NOMO-1 treated with dmso at 0.1 percent for 144 hours (cell line): ENCODE data around the gene TSPAN16.

Experiments
- DNase-seq: peaks from one replicate; lab custom pipeline; 2025; ENCODE audit not compliant: unreplicated experiment; lab: John Stamatoyannopoulos, UW

TSPAN16 gene

GRCh38 chr19:11295665-11296245 lies at the start of gene TSPAN16:
TSS of gene TSPAN16 (plus strand) at chr19:11296160. CDS start at chr19:11296298, 138 bp downstream.
- DNase-seq = no peak

DNA sequence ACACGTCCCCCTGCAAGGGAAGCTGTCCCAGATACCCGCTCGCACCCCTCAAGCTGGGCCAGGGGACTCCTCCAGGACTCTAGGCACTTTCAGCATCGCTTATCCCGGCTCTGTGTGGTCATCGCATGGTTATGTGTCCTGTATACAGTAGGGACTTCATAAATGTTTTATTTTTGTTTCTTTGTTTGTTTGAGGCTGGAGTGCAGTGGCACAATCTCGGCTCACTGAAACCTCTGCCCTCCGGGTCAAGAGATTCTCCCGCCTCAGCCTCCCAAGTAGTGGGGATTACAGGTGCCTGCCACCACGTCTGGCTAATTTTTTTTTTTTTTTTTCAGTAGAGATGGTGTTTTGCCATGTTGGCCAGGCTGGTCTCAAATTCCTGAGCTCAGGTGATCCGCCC lies 49.0 kb upstream of the TSPAN16 start:
- no peak for DNase-seq

- no peak for DNase-seq
Measured at GRCh38 chr19:11247391-11247790, 48.6 kb upstream of the TSPAN16 start.

GRCh38 chr19:11247934-11248333 lies 48.0 kb upstream of the TSPAN16 start:
- no peak for DNase-seq

DNA sequence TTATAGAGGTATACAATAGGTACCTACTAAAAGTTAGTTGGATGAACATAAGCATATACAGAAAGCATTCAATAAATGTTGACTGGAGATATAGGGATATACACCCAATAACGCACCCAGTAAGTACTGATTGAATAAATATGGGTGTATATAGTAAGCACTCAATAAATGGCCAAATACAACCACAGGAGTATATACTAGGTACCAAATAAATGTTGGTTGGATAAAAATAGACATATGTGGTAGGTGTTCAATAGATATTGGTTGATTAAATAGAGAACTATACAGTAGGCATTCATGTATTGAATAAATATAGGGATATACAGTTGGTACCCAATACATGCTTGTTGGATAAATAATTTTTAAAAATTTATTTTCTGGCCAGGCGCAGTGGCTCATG lies 47.1 kb upstream of the TSPAN16 start:
- no peak for DNase-seq

GRCh38 chr19:11251217-11251616 lies 44.7 kb upstream of the TSPAN16 start:
- no peak for DNase-seq

DNA sequence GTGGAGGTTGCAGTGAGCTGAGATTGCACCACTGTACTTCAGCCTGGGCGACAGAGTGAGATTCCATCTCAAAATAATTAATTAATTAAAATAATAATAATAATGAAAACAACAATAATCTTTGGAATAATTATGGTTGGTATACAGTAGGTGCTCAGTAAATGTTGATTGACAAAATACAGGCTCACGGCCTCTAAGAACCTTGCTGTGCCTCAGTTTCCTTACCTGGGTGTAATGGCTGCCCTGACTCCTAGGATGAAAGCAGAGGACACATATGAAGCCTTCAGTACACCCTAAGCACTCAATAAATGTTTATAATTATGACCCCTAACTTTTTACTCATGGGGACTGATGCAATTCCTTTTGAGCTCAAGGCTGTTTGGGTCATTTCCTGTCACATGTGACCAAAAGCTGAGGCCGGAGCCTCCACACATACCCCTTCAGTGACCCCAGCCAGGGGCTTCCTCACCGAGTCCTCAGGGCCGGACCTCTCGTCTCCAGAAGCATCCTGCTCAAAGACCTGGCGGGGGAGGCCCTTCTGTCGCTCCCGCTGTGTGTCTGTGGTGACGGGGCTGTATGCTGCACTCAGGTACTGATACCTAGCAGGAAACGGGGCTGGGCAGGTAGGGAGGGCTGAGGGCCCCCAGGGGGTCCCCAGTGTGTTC lies 44.2 kb upstream of the TSPAN16 start:
- DNase-seq = no peak

DNA sequence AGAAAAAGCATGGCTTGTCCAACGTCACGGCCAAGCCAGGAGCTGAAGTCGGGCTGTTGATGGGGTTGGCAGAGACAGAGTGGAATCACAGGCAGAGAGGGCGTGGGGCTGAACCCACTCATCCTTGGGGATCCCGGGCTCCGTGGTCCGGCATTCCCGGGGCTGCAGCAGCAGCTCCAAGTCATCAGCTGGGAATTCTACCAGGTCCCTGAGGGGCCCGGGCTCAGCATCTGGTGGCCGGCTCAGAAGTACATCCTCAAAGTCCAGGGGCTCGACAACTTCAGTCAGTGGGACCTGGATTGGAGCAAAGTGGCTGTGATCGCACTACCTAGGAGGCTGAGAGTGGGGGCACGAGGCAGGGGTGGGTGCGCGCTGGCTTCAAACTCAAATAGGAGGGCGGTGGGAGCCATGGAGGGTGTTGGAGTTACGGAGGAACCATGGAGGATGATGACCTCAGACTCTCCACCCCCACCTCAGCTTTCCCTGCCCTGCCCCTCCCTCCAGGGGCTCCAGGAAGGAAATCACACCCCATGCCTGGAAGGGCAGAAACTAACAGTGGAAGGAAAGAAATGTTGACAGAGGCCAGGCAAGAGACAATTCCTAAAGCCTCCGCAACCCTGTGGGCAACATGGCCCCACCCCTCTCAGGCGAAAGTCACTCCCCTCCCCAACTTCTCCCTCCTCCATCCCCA lies 43.1 kb upstream of the TSPAN16 start:
- DNase-seq = no peak

- no peak for DNase-seq
Measured at GRCh38 chr19:11254666-11255065, 41.3 kb upstream of the TSPAN16 start.

GRCh38 chr19:11256189-11256588 lies 39.8 kb upstream of the TSPAN16 start:
- DNase-seq = no peak

DNA sequence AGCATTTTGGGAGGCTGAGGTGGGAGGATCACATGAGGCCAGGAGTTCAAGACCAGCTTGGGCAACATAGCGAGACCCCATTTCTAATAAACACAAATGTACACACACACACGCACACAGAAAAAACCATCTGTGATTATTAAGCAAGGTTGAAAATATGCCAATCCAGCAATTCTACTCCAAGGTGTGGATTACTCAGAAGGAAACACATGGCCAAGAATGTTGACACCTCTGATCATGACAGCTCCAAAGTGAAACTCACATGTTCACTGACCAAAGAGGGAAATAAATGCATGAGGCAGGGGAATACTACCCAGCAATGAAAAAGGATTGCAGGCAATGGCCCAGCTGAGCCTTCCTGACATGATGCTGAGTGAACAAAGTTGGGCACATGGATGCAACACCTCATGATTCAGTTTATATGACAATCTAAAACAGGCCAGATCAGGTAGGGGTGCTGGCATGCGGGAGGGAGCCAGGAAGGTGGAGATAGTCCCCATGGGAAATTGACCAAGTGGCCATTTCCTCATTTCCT lies 38.0 kb upstream of the TSPAN16 start:
- DNase-seq = no peak

- DNase-seq = no peak
Measured at GRCh38 chr19:11260996-11261395, 35.0 kb upstream of the TSPAN16 start.

DNA sequence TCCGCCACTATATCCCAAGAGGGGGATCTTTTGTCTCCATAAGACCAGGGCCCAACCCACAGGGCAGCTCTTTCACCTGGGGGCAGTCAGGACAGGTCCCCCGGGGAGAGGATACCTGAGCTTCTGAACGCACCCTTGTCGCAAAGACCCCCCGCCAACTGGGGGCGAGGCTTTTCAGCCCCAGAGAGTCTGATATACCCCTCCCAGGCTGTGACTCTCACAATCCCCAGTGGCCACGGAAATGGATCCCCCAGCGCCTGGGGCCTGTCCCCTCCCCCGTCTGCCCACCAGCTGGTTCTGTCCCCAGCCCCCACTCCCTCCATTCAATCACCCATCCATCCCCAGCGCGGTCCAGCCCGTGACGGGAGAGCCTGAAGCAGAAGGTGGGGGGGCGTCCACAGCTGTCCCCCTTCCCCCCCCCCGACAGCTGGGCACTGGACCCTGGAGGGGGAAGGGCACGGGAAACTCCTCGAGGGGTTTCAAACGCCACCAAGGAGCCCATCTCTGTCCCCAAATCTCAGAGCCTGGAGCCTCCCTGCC lies 34.5 kb upstream of the TSPAN16 start:
- DNase-seq = no peak

GRCh38 chr19:11261971-11262839 lies 33.8 kb upstream of the TSPAN16 start, which contains the start of gene DOCK6:
TSS of gene DOCK6 (minus strand) at chr19:11262524. CDS start at chr19:11262440, 84 bp downstream.
- no peak for DNase-seq

GRCh38 chr19:11263726-11264125 lies 32.2 kb upstream of the TSPAN16 start:
- DNase-seq = no peak

DNA sequence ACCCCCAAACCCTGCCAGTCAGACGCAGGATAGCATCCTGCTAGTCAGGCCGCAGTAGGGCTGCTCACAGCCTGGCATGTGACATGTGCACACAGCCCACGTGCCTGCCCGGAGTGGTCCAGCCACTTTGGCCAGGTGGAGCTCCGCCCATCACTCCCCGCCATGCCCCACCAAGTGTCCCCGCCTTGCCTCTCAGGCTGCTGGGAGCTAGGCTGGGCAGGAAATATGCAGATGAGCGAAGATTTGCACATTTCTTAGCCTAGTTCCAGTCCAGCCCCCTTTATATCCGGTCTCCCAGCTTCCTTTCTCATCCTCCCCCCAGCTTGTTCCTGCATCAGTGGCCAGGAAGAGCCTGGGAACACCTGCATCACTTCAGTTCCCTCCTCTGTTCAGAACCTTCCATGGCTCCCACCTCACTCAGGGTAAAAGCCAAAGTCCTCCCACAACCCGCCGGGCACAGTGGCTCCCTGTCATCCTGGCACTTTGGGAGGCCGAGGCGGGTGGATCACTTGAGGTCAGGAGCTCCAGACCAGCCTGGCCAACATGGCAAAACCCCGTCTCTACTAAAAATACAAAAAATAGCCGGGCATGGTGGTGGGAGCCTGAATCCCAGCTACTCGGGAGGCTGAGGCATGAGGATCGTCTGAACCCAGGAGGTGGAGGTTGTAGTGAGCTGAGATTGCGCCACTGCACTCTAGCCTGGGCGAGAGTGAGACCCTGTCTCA lies 31.3 kb upstream of the TSPAN16 start:
- no peak for DNase-seq

DNA sequence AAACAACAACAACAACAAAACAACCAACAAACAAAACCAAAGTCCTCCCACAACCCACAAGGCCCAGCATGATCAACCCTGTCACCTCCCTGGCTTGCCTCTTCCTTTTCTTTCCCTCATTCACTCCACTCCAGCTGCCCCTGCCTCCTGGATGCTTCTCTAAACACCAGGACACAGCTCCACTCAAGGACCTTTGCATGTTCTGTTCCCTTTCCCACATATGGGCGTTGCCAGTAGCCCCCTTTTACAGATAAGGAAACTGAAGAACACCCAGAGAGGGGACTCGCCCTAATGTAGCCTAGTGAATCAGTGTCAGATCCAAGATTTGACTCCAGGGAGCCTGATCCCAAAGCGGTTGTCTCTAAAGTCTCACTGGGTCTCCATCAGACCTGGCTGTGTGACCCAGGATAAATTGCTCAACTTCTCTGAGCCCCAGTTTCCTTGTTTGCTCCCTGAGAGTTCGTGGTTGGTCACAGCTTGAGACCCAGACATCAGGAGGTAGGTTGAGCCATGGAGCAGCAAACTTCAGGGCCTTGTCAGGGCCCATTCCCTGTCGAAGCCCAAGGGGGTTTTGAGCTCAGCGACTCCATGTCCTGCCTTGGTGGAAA lies 30.7 kb upstream of the TSPAN16 start:
- DNase-seq = no peak

- no peak for DNase-seq
Measured at GRCh38 chr19:11265785-11266236, 30.1 kb upstream of the TSPAN16 start.

DNA sequence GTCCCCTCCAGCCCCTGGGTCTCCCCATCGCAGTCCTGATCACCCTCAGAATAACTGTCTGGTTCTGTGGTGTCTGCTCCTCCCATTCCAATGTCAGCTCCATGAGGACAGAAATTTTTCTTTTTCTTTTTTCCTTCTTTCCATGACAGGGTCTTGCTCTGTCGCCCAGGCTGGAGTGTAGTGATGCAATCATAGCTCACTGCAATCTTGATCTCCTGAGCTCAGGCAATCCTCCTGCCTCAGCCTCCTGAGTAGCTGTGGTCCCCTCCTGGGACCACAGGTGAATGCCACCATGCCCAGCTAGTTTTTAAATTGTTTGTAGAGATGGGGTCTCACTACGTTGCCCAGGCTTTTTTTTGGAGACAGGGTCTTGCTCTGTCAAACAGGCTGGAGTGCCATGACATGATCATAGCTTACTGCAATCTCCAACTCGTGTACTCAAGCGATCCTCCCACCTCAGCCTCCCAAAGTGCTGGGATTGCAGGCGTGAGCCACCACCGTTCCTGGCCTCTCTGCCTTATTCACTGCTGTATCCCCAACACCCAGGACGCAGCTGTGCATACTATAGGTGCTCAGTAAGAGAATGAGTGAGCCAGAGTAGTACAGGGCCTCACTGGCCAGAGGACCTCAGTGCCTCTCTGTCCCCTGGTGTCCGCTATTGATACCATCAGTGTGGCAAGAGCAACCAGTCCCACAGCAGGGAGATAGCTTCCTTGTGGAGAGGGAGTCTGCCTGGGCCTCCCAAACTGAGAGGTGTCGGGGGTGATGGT lies 28.5 kb upstream of the TSPAN16 start:
- DNase-seq = no peak
